Cardiac septum (tissue), 1 donor: ENCODE data around the gene GOLGA6L1. TPM values are rescaled to one million over a fixed set of nuclear protein-coding genes. Genes with fewer than 3 reads are reported as not detected.
"Not testable (repeated sequence)": the region's sequence is repeated elsewhere in the genome, so short reads cannot be mapped to it uniquely, and the experiment has no call there.

Source experiments
- DNase-seq: peaks from one replicate; pipeline ENCODE4 v3.0.0-alpha.2; 2020; ENCODE audit warnings: low spot score
- intact Hi-C: fragments of 100-400 bp; cut with DNase I; formaldehyde crosslinking; loops from one replicate; pipeline ENCODE4 v1.14.0; 2022
- long read RNA-seq: library from polyadenylated mRNA; unstranded; transcript quantifications from one replicate; pipeline ENCODE4 v2.0.0, GENCODE V29; 2021
- total RNA-seq: library from RNA; stranded (reverse); fragmentation: NEBNext Ultra II Directional; extraction: Animal tissue kit (Norgen Biotek cat#: 25700); gene quantifications from one replicate; pipeline ENCODE4 v1.2.1, GENCODE V29; 2021
- donor health status: DM: no; HTN: no; CAD: no.

The GOLGA6L1 gene
- not detected for total RNA-seq
- long read RNA-seq, result 0 reads

GRCh38 chr15:23136722-23137121 is at the start of gene GOLGA6L1:
Gene GOLGA6L1, minus strand, starts transcription at chr15:23136822. Its CDS starts 91 bp downstream, at chr15:23136731.
- intact Hi-C loops, DNase-seq: not testable (repeated sequence)

- intact Hi-C loops, DNase-seq: not testable (repeated sequence)
Measured at GRCh38 chr15:23181201-23181600, 44.6 kb upstream of the GOLGA6L1 start.

GRCh38 chr15:23180547-23180927 is 43.9 kb upstream of the GOLGA6L1 start:
- DNase-seq, intact Hi-C loops: not testable (repeated sequence)

- DNase-seq, intact Hi-C loops: not testable (repeated sequence)
Measured at GRCh38 chr15:23179768-23180546, 43.3 kb upstream of the GOLGA6L1 start.

- DNase-seq, intact Hi-C loops: not testable (repeated sequence)
Measured at GRCh38 chr15:23176683-23177082, 40.1 kb upstream of the GOLGA6L1 start.

- DNase-seq, intact Hi-C loops: not testable (repeated sequence)
Measured at GRCh38 chr15:23175606-23176005, 39.0 kb upstream of the GOLGA6L1 start.

- DNase-seq, intact Hi-C loops: not testable (repeated sequence)
Measured at GRCh38 chr15:23174609-23175140, 38.1 kb upstream of the GOLGA6L1 start.

GRCh38 chr15:23132787-23133186 is 3.8 kb downstream of the GOLGA6L1 start:
- DNase-seq, intact Hi-C loops: not testable (repeated sequence)

- intact Hi-C loops, result no loop called here
- no peak for DNase-seq
Measured at GRCh38 chr15:23118208-23118607, 18.4 kb downstream of the GOLGA6L1 start.

- intact Hi-C loops, result no loop called here
Measured at GRCh38 chr15:23095796-23096195, 40.8 kb downstream of the GOLGA6L1 start.

GRCh38 chr15:23083115-23083514 is 53.5 kb downstream of the GOLGA6L1 start:
- intact Hi-C loops, result no loop called here
- DNase-seq, result no peak

More at GRCh38 chr15:23095796-23096195, 40.8 kb downstream of the GOLGA6L1 start:
- no peak for DNase-seq

- intact Hi-C loops, DNase-seq: not testable (repeated sequence)
Measured at GRCh38 chr15:23081996-23082737, 54.5 kb downstream of the GOLGA6L1 start.

- intact Hi-C loops, result no loop called here
- DNase-seq, result no peak
Measured at GRCh38 chr15:23081271-23081670, 55.4 kb downstream of the GOLGA6L1 start.

- DNase-seq, result no peak
- intact Hi-C loops, result no loop called here
Measured at GRCh38 chr15:23079766-23080165, 56.9 kb downstream of the GOLGA6L1 start.

Other genes with a start within 250 kb of the GOLGA6L1 start
- gene CYFIP1, start 156.5 kb downstream of the GOLGA6L1 start, total RNA-seq, result 35.6 TPM
- 11.9 TPM for gene TUBGCP5, start 97.3 kb downstream of the GOLGA6L1 start, total RNA-seq
- not detected for gene GOLGA6L26, start 197.4 kb upstream of the GOLGA6L1 start, total RNA-seq
- gene GOLGA8S, start 217.9 kb upstream of the GOLGA6L1 start, total RNA-seq, result 1.1 TPM